ENCODE measurements around the gene SDHAF2. TPM values are rescaled to one million over a fixed set of nuclear protein-coding genes. Genes with fewer than 3 reads are reported as not detected.

The SDHAF2 gene
- polyA plus RNA-seq, 4 donors: 43.9 to 63.0 (median 52.1) TPM

DNA sequence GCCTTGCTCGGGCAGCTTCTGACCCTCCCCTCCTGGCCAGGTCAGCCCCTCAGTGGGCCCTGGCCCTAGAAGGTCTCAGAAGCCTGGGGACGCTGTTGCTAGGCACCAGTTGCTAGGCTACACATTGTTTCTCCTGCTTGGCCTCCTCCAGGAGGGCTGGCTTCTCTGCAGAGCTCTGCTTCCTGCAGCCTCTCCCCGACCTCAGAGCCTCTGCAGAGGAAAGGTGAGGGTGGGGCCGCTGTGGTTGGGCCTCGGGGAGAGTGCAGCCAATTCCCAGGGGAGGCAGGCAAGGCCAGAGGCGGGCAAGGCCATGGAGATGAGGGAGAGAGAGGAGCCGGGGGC is 51.0 kb downstream of the SDHAF2 start:
- Histone ChIP-seq H3K27me3 (ENCODE audit: control insufficient read depth in 3 of 3, insufficient read depth in 3 of 3, low read length in 3 of 3) (peaks cover 0 to 3% (median 0%) of the 10 kb centered on the region in 3 donors), H3K4me1 (ENCODE audit: control insufficient read depth in 3 of 3, insufficient read depth in 2 of 3, low read depth in 1 of 3, low read length in 2 of 3) (peaks cover 0 to 14% (median 0%) of the 10 kb centered on the region in 3 donors), H3K27ac (ENCODE audit: low read depth in 1 of 3, low read length in 2 of 3) (peak overlapping the region in 1 of 3 donors; percentile 8), H3K9me3 (ENCODE audit: control insufficient read depth in 2 of 2, insufficient read depth in 1 of 2, low read depth in 1 of 2, low read length in 1 of 2) (no peaks in the 10 kb centered on the region), H3K4me3 (ENCODE audit: low read depth in 1 of 3, low read length in 3 of 3) (no peak overlapping the region), H3K36me3 (ENCODE audit: control insufficient read depth in 3 of 3, insufficient read depth in 2 of 3, low read depth in 1 of 3, low read length in 3 of 3) (peaks cover 0 to 6% (median 0%) of the 10 kb centered on the region in 3 donors)
- WGBS, 3 donors: 27 to 35% (median 35%) methylated on average over 7 of the region's 7 CpGs
- FAIRE-seq (no peak), DNase-seq (peak in 1 of 2 donors; percentile 62)

DNA sequence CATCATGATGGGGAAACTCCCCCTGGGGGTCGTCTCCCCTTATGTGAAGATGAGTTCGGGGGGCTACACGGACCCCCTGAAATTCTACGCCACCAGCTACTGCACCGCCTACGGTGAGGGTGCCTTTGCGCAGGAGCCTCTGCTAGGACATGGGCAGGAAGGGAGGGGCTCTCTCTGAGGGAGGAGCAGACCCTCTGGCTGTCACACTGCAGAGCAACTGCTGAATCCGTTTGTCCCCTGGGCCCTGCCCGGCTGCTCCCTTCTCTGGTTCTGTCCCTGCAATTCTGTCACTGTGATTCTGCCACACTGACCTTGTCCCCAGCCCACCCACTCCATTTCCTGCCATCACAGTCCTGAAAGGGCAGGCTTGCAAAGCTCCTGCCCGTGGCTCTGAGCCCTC is 51.9 kb downstream of the SDHAF2 start:
- H3K4me3 ChIP-seq (ENCODE audit: low read depth in 1 of 3, low read length in 3 of 3): no peak overlapping the region
- H3K27ac ChIP-seq (ENCODE audit: low read depth in 1 of 3, low read length in 2 of 3): no peak overlapping the region
- H3K4me1 ChIP-seq (ENCODE audit: control insufficient read depth in 3 of 3, insufficient read depth in 2 of 3, low read depth in 1 of 3, low read length in 2 of 3): peaks cover 0 to 14% (median 0%) of the 10 kb centered on the region in 3 donors
- no peaks in the 10 kb centered on the region for H3K9me3 ChIP-seq (ENCODE audit: control insufficient read depth in 2 of 2, insufficient read depth in 1 of 2, low read depth in 1 of 2, low read length in 1 of 2)
- DNase-seq: no peak
- FAIRE-seq: no peak
- 65 to 72% (median 69%) methylated on average over 10 of the region's 10 CpGs for WGBS, 3 donors
- peaks cover 0 to 7% (median 0%) of the 10 kb centered on the region in 3 donors for H3K36me3 ChIP-seq (ENCODE audit: control insufficient read depth in 3 of 3, insufficient read depth in 2 of 3, low read depth in 1 of 3, low read length in 3 of 3)
- peaks cover 0 to 3% (median 0%) of the 10 kb centered on the region in 3 donors for H3K27me3 ChIP-seq (ENCODE audit: control insufficient read depth in 3 of 3, insufficient read depth in 3 of 3, low read length in 3 of 3)

DNA sequence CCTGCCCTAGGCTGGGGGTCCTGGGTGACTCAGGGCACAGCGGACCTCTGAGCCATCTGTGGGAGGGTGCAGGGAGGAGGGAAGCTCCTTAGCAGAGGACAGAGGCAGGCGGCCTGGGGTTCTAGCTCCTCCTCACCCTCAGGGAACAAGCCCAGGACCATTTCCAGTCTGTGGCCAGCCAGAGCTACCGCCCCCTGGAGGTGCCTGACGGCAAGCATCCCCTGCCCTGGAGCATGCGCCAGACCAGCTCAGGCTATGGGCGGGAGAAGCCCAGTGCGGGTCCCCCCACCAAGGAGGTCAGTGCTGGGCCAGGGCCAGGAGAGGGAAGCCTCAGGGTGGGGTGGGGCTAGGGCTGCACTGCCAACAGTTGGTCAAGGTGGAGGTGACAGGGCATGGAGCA is 52.6 kb downstream of the SDHAF2 start:
- Histone ChIP-seq H3K9me3 (ENCODE audit: control insufficient read depth in 2 of 2, insufficient read depth in 1 of 2, low read depth in 1 of 2, low read length in 1 of 2) (peaks cover 0 to under 1% of the 10 kb centered on the region in 2 donors), H3K27me3 (ENCODE audit: control insufficient read depth in 3 of 3, insufficient read depth in 3 of 3, low read length in 3 of 3) (peaks cover 0 to 3% (median 0%) of the 10 kb centered on the region in 3 donors), H3K36me3 (ENCODE audit: control insufficient read depth in 3 of 3, insufficient read depth in 2 of 3, low read depth in 1 of 3, low read length in 3 of 3) (peaks cover 0 to 11% (median 0%) of the 10 kb centered on the region in 3 donors), H3K4me3 (ENCODE audit: low read depth in 1 of 3, low read length in 3 of 3) (no peak overlapping the region), H3K27ac (ENCODE audit: low read depth in 1 of 3, low read length in 2 of 3) (no peak overlapping the region), H3K4me1 (ENCODE audit: control insufficient read depth in 3 of 3, insufficient read depth in 2 of 3, low read depth in 1 of 3, low read length in 2 of 3) (peaks cover 0 to 9% (median 0%) of the 10 kb centered on the region in 3 donors)
- FAIRE-seq (no peak), DNase-seq (no peak)
- 30 to 44% (median 43%) methylated on average over 6 to 7 of the region's 7 CpGs for WGBS, 3 donors

DNA sequence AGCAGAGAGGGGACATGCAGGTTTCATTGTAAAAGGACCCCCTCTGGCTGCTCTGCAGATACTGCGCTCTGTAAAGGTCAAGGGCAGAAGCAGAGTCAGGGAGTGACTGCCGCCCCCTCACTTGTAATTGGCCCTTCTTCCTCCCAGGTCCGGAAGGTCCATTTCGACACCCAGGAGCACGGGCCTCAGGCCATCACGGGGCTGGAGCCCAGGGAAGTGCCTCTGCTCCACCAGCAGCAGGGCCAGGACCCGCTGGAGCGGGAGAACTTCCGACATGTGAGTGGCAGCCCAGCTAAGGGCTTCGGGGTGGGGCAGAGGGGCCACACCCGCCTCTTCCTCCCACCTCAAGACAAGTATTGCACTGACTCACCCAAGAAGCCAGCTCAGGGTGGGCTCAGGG is 54.6 kb downstream of the SDHAF2 start:
- Histone ChIP-seq H3K4me1 (ENCODE audit: control insufficient read depth in 3 of 3, insufficient read depth in 2 of 3, low read depth in 1 of 3, low read length in 2 of 3) (peaks cover 0 to 13% (median 2%) of the 10 kb centered on the region in 3 donors), H3K27ac (ENCODE audit: low read depth in 1 of 3, low read length in 2 of 3) (no peak overlapping the region), H3K4me3 (ENCODE audit: low read depth in 1 of 3, low read length in 3 of 3) (no peak overlapping the region), H3K27me3 (ENCODE audit: control insufficient read depth in 3 of 3, insufficient read depth in 3 of 3, low read length in 3 of 3) (no peaks in the 10 kb centered on the region), H3K36me3 (ENCODE audit: control insufficient read depth in 3 of 3, insufficient read depth in 2 of 3, low read depth in 1 of 3, low read length in 3 of 3) (peaks cover 0 to 13% (median 0%) of the 10 kb centered on the region in 3 donors), H3K9me3 (ENCODE audit: control insufficient read depth in 2 of 2, insufficient read depth in 1 of 2, low read depth in 1 of 2, low read length in 1 of 2) (peaks cover 0 to 3% of the 10 kb centered on the region in 2 donors)
- no peak for FAIRE-seq
- WGBS, 3 donors: 72 to 81% (median 81%) methylated on average over 10 to 11 of the region's 11 CpGs
- DNase-seq: no peak

DNA sequence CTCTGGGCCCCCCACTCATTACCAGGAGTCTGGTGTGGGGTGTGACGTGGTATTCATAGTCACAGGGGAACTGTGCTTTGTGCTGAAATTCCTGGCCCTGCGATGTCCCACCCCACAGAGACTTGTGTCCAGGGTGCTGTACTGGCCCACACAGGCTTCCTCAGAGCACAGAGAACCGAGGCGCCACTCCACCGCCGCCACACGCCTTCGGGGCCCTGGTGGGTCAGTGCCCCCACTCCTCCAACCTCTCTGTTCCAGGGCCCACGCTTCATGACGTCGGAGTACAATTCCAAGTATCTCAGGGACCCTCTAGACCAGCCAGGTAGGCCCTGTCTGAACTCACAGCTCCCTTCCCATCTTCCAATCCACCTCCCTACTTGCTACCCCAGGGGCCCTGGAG is 55.2 kb downstream of the SDHAF2 start:
- WGBS, 3 donors: 89 to 94% (median 90%) methylated on average over 11 of the region's 11 CpGs
- H3K27ac ChIP-seq (ENCODE audit: low read depth in 1 of 3, low read length in 2 of 3): no peak overlapping the region
- DNase-seq (no peak), FAIRE-seq (no peak)
- peaks cover 0 to 17% (median 2%) of the 10 kb centered on the region in 3 donors for H3K4me1 ChIP-seq (ENCODE audit: control insufficient read depth in 3 of 3, insufficient read depth in 2 of 3, low read depth in 1 of 3, low read length in 2 of 3)
- no peak overlapping the region for H3K4me3 ChIP-seq (ENCODE audit: low read depth in 1 of 3, low read length in 3 of 3)
- peaks cover 0 to 13% (median 0%) of the 10 kb centered on the region in 3 donors for H3K36me3 ChIP-seq (ENCODE audit: control insufficient read depth in 3 of 3, insufficient read depth in 2 of 3, low read depth in 1 of 3, low read length in 3 of 3)
- H3K9me3 ChIP-seq (ENCODE audit: control insufficient read depth in 2 of 2, insufficient read depth in 1 of 2, low read depth in 1 of 2, low read length in 1 of 2): peaks cover 0 to 3% of the 10 kb centered on the region in 2 donors
- H3K27me3 ChIP-seq (ENCODE audit: control insufficient read depth in 3 of 3, insufficient read depth in 3 of 3, low read length in 3 of 3): no peaks in the 10 kb centered on the region

DNA sequence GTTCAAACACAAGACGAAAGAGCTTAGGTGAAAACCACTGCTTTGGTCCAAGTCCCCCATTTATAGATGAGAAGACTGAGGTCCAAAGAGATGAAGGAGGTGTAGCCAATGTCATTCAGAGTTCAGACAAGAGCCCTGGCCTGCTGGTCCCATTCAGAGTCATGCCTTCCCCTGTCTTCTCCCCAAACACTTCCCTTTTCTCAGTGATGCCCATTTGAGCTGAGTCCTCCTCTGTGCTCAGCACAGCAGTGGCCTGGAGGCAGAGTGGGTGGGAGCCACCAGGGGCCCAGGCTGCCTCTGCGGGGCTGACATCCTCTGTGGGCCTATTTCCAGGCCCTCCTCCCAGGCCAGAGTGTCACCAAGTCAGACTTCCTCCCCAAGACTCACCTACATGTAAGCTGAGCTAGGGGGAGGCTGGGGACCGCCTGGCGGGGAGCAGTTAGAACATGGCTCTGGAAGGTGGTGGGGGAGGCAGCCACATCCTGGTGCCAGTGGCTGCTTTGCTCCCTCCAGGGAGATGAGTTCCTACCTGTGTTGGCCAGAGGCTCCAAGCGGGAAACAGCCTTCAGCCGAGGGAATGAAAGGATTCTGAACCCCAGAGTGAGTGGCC is 56.2 kb downstream of the SDHAF2 start:
- no peak for FAIRE-seq
- H3K27me3 ChIP-seq (ENCODE audit: control insufficient read depth in 3 of 3, insufficient read depth in 3 of 3, low read length in 3 of 3): no peaks in the 10 kb centered on the region
- no peak for DNase-seq
- H3K36me3 ChIP-seq (ENCODE audit: control insufficient read depth in 3 of 3, insufficient read depth in 2 of 3, low read depth in 1 of 3, low read length in 3 of 3): peaks cover 0 to 13% (median 0%) of the 10 kb centered on the region in 3 donors
- H3K4me3 ChIP-seq (ENCODE audit: low read depth in 1 of 3, low read length in 3 of 3): no peak overlapping the region
- peaks cover 0 to 3% of the 10 kb centered on the region in 2 donors for H3K9me3 ChIP-seq (ENCODE audit: control insufficient read depth in 2 of 2, insufficient read depth in 1 of 2, low read depth in 1 of 2, low read length in 1 of 2)
- 89 to 93% (median 91%) methylated on average over 6 of the region's 6 CpGs for WGBS, 3 donors
- no peak overlapping the region for H3K27ac ChIP-seq (ENCODE audit: low read depth in 1 of 3, low read length in 2 of 3)
- peaks cover 0 to 23% (median 2%) of the 10 kb centered on the region in 3 donors for H3K4me1 ChIP-seq (ENCODE audit: control insufficient read depth in 3 of 3, insufficient read depth in 2 of 3, low read depth in 1 of 3, low read length in 2 of 3)

DNA sequence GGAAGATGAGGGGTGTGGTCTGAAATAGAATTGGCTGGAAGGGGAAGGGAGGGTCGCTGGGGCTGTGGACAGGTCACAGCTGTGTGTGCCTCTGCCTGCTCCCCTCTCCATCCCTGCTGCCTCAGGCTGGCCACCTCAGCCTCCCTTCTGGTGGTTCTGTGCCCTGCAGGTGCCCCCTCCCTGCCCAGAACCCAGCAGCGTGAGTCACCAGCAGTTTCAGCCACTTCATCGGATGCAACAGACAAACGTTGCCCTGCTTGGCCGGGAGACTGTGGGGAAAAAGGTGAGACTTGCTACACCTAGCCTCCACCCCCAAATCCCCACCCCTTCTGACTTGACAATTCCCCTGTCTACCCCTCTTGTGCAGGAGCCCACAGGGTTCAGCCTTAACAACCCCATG is 56.9 kb downstream of the SDHAF2 start:
- FAIRE-seq: no peak
- Histone ChIP-seq H3K4me1 (ENCODE audit: control insufficient read depth in 3 of 3, insufficient read depth in 2 of 3, low read depth in 1 of 3, low read length in 2 of 3) (peaks cover 0 to 22% (median 2%) of the 10 kb centered on the region in 3 donors), H3K4me3 (ENCODE audit: low read depth in 1 of 3, low read length in 3 of 3) (no peak overlapping the region), H3K27me3 (ENCODE audit: control insufficient read depth in 3 of 3, insufficient read depth in 3 of 3, low read length in 3 of 3) (no peaks in the 10 kb centered on the region), H3K36me3 (ENCODE audit: control insufficient read depth in 3 of 3, insufficient read depth in 2 of 3, low read depth in 1 of 3, low read length in 3 of 3) (peaks cover 0 to 13% (median 0%) of the 10 kb centered on the region in 3 donors), H3K9me3 (ENCODE audit: control insufficient read depth in 2 of 2, insufficient read depth in 1 of 2, low read depth in 1 of 2, low read length in 1 of 2) (peaks cover 0 to 3% of the 10 kb centered on the region in 2 donors), H3K27ac (ENCODE audit: low read depth in 1 of 3, low read length in 2 of 3) (no peak overlapping the region)
- 83 to 88% (median 85%) methylated on average over 4 to 5 of the region's 5 CpGs for WGBS, 3 donors
- no peak for DNase-seq

DNA sequence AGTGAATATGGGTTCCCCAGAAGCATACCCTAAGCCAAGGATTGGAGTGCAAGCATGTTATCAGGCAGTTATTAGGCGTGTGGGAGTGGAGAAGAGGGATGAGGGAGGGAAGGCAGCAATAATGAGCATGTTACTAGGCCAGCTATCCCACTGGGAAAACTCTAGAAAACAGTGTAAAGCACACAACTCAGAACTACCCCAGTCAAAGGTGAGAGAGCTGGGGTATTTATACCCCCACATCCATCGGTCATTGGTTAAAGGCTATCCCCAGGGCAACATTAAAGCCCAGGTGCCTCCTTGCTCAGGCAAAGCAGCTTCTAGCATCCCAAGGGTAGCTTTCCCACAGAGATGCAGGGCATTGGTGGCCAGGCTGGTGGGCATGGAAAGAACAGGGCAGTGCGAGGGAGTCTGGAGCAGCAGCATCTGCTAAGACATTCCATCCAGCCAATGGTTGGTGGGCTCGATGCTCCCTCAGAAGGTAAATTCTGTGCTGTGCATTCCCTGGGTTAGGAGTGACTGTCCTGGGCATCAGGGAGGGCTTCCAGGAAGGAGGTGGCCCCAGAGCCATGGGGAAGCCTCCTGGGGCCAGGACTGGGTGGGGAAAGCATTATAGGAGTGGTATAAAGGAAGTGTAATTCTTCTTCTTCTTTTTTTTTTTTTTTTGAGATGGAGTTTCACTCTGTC is 57.6 kb downstream of the SDHAF2 start:
- WGBS, 3 donors: 90 to 94% (median 93%) methylated on average over 4 of the region's 4 CpGs
- FAIRE-seq (no peak), DNase-seq (no peak)
- Histone ChIP-seq H3K27me3 (ENCODE audit: control insufficient read depth in 3 of 3, insufficient read depth in 3 of 3, low read length in 3 of 3) (no peaks in the 10 kb centered on the region), H3K27ac (ENCODE audit: low read depth in 1 of 3, low read length in 2 of 3) (no peak overlapping the region), H3K9me3 (ENCODE audit: control insufficient read depth in 2 of 2, insufficient read depth in 1 of 2, low read depth in 1 of 2, low read length in 1 of 2) (peaks cover 0 to 3% of the 10 kb centered on the region in 2 donors), H3K4me1 (ENCODE audit: control insufficient read depth in 3 of 3, insufficient read depth in 2 of 3, low read depth in 1 of 3, low read length in 2 of 3) (peaks cover 0 to 22% (median 2%) of the 10 kb centered on the region in 3 donors), H3K36me3 (ENCODE audit: control insufficient read depth in 3 of 3, insufficient read depth in 2 of 3, low read depth in 1 of 3, low read length in 3 of 3) (peaks cover 0 to 13% (median 0%) of the 10 kb centered on the region in 3 donors), H3K4me3 (ENCODE audit: low read depth in 1 of 3, low read length in 3 of 3) (no peak overlapping the region)

Data from small intestine (tissue), 7 donors.